HL-60 (cell line): ENCODE results near the gene ATRNL1.

Experiments
- CTCF ChIP-seq: IDR thresholded peaks from one replicate; pipeline ENCODE4 v1.5.1; 2011; ENCODE audit warnings: low read length, control low read depth, inconsistent platforms; ENCODE audit not compliant: insufficient read depth
- GABPA ChIP-seq: IDR thresholded peaks from 2 replicates; pipeline ENCODE4 v1.6.1; 2012; ENCODE audit warnings: low read depth
- POLR2AphosphoS5 ChIP-seq: IDR thresholded peaks from 2 replicates; pipeline ENCODE4 v1.6.1; 2012; ENCODE audit warnings: low read depth
- REST ChIP-seq: IDR thresholded peaks from 2 replicates; pipeline ENCODE4 v1.6.1; 2012; ENCODE audit warnings: low read depth; ENCODE audit not compliant: insufficient replicate concordance
- SPI1 ChIP-seq: IDR thresholded peaks from 2 replicates; pipeline ENCODE4 v1.6.1; 2012; ENCODE audit warnings: low read depth, mild to moderate bottlenecking, borderline replicate concordance

- TF ChIP-seq CTCF: no peak
- TF ChIP-seq POLR2AphosphoS5: no peak
- TF ChIP-seq REST: no peak
- no peak for TF ChIP-seq GABPA
- TF ChIP-seq SPI1: no peak
These were observed 64.2 kb downstream of the ATRNL1 start for GRCh38 chr10:115157357-115157756.
